Osteocyte (in vitro differentiated cells): Measurements from ENCODE around the gene NAPA. TPM values are rescaled to one million over a fixed set of nuclear protein-coding genes. Genes with fewer than 3 reads are reported as not detected.

Experiments used
- DNase-seq: peaks from one replicate; pipeline ENCODE4 v3.0.0; 2021; ENCODE audit warnings: mixed read lengths; ENCODE audit not compliant: unreplicated experiment; ENCODE audit errors: extremely low spot score
- H3K27ac Mint-ChIP-seq: one replicate; pipeline ENCODE4 v1.8.0; 2021; ENCODE audit warnings: mild to moderate bottlenecking, mixed read lengths; ENCODE audit not compliant: unreplicated experiment
- H3K27me3 Mint-ChIP-seq: one replicate; pipeline ENCODE4 v1.8.0; 2021; ENCODE audit warnings: mixed read lengths; ENCODE audit not compliant: unreplicated experiment
- H3K36me3 Mint-ChIP-seq: one replicate; pipeline ENCODE4 v1.8.0; 2021; ENCODE audit warnings: mixed read lengths; ENCODE audit not compliant: unreplicated experiment
- H3K4me1 Mint-ChIP-seq: one replicate; pipeline ENCODE4 v1.8.0; 2021; ENCODE audit warnings: mixed read lengths; ENCODE audit not compliant: unreplicated experiment
- H3K4me3 Mint-ChIP-seq: one replicate; pipeline ENCODE4 v1.8.0; 2021; ENCODE audit warnings: mild to moderate bottlenecking, moderate library complexity, mixed read lengths; ENCODE audit not compliant: unreplicated experiment
- H3K9me3 Mint-ChIP-seq: one replicate; pipeline ENCODE4 v1.8.0; 2021; ENCODE audit warnings: mixed read lengths; ENCODE audit not compliant: unreplicated experiment
- total RNA-seq: library from RNA; stranded (reverse); gene quantifications from 2 replicates; pipeline ENCODE4 v1.2.1, GENCODE V29; 2021
- TF ChIP-seq, protein P1 (sequence below): fragments of 200-600 bp; sonication (generic); IDR thresholded peaks from 2 replicates; pipeline ENCODE4 v1.5.0; 2021; ENCODE audit warnings: antibody characterized with exemption, mild to moderate bottlenecking, moderate library complexity

Gene NAPA
- total RNA-seq, 1 donor from 2014 or later = 104 TPM

DNA sequence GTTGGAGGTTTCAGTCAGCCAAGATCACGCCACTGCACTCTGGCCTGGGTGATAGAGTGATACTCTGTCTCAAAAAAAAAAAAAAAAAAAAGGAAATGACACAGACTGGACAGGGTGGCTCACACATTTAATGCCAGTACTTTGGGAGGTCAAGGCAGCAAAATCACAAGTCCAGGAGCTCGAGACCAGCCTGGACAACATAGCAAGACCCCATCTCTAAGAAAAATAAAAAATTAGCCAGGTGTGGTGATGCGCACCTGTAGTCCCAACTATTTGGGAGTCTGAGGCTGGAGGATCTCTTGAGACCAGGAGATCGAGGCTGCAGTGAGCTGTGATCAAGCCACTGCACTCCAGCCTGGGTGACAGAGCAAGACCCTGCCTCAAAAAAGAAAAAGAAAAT is 22.6 kb upstream of the NAPA start:
- Mint-ChIP-seq H3K9me3 (no peaks in the 10 kb centered on the region), H3K27ac (no peak overlapping the region), H3K36me3 (no peaks in the 10 kb centered on the region), H3K27me3 (peaks cover 18% of the 10 kb centered on the region), H3K4me3 (no peak overlapping the region), H3K4me1 (peaks cover 2% of the 10 kb centered on the region)
- TF ChIP-seq, protein P1, sequence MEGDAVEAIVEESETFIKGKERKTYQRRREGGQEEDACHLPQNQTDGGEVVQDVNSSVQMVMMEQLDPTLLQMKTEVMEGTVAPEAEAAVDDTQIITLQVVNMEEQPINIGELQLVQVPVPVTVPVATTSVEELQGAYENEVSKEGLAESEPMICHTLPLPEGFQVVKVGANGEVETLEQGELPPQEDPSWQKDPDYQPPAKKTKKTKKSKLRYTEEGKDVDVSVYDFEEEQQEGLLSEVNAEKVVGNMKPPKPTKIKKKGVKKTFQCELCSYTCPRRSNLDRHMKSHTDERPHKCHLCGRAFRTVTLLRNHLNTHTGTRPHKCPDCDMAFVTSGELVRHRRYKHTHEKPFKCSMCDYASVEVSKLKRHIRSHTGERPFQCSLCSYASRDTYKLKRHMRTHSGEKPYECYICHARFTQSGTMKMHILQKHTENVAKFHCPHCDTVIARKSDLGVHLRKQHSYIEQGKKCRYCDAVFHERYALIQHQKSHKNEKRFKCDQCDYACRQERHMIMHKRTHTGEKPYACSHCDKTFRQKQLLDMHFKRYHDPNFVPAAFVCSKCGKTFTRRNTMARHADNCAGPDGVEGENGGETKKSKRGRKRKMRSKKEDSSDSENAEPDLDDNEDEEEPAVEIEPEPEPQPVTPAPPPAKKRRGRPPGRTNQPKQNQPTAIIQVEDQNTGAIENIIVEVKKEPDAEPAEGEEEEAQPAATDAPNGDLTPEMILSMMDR = no peak
- DNase-seq = no peak

DNA sequence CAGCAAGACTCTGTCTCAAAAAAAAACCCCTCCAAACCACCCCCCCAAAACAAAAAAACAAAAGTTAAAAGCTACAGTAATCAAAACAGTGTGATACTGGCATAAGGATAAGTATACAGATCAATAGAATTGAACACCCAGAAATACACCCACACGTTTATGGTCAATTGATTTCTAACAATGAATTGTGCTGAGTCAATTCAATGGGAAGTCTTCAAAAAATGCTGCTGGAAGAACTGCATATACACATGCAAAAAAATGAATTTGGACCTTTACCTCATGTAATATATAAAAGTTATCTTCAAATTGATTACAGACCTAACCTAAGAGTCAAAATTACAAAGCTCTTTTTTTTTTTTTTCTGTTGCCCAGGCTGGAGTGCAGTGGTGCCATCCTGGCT is 19.8 kb upstream of the NAPA start:
- DNase-seq = no peak
- Mint-ChIP-seq H3K4me3 (no peak overlapping the region), H3K27ac (no peak overlapping the region), H3K9me3 (no peaks in the 10 kb centered on the region), H3K27me3 (peaks cover 18% of the 10 kb centered on the region), H3K36me3 (no peaks in the 10 kb centered on the region), H3K4me1 (no peaks in the 10 kb centered on the region)
- TF ChIP-seq, protein P1 = no peak

DNA sequence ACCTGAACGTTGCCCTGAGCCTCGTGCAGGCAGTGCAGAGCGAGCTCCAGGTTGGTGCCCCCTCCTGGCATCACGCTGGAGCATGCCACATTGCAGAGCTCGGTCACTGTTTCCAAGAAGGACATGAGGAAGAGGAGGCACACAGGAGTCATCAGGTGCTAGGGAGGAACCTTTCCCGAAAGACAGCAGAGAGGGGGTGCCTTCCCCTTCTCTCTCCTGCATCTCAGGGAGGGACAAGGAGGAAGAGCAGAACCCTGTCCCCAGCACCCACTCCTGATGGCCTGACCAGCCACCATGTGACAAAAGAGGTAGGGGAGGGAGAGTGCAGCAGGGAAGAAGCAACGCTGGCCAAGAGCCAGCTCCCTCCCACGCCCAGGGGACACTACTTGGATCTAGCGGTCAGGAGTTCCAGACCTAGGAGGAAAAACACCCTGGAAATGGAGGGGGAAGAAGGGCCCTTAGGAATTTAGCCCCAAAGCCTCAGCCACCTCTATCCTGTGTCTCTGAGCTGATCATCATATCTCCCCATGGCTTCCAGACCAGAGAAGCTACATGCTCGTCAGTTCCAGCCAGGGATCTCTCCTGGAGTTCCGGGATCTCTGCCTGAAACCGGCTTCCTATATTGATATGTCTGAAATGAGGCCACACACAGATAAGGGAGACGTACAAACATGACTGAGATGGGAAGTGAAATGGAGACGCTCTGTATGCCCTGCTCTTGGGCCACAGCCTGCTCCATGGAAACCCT is 17.0 kb upstream of the NAPA start:
- no peak for DNase-seq
- H3K36me3 Mint-ChIP-seq = no peaks in the 10 kb centered on the region

DNA sequence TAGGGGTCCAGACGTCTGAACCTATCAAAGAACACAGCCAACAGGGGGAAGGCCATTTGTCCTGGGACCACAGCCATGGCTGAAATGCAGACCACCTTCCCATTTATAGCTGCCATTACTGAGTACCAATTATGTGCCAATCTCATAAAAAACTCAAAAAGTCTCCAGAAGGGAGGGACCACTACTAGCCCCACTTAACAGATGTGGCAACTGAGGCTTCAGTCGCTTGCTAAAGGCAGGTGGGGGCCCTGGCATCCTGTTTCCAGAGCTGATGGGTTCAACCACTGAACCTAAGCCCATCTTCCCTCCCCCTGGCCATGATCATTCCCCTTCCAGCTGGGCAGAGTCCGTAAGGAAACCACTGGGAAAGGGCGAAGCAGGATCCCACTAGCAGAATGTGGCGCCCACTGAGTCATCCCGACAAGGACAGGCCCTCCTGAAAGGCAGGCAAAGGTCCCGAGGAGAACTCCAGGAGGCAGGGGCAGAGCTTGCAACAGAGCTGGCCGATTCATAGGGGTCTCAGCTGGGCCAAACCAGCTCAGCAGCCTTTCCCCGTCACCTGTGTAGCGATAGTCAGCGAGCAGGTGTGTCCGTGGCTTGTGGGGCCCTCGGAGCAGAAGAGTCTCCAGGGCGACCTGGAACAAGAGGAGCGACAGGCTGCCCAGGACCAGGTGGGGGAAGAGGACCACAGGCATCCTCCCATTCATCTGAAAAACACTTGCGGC is 14.3 kb upstream of the NAPA start:
- Mint-ChIP-seq H3K9me3 (no peaks in the 10 kb centered on the region), H3K4me1 (no peaks in the 10 kb centered on the region), H3K4me3 (no peak overlapping the region), H3K36me3 (no peaks in the 10 kb centered on the region), H3K27ac (no peak overlapping the region), H3K27me3 (peaks cover 16% of the 10 kb centered on the region)
- TF ChIP-seq, protein P1 = no peak
- no peak for DNase-seq

More for the DNA sequence above, 17.0 kb upstream of the NAPA start:
- no peaks in the 10 kb centered on the region for H3K4me1 Mint-ChIP-seq
- no peak overlapping the region for H3K27ac Mint-ChIP-seq
- no peaks in the 10 kb centered on the region for H3K9me3 Mint-ChIP-seq
- TF ChIP-seq, protein P1 = no peak
- H3K4me3 Mint-ChIP-seq = no peak overlapping the region
- H3K27me3 Mint-ChIP-seq = peaks cover 14% of the 10 kb centered on the region

GRCh38 chr19:47526798-47527197 is 11.9 kb upstream of the NAPA start:
- no peaks in the 10 kb centered on the region for H3K4me1 Mint-ChIP-seq
- H3K9me3 Mint-ChIP-seq = no peaks in the 10 kb centered on the region
- no peak overlapping the region for H3K27ac Mint-ChIP-seq
- DNase-seq = no peak
- TF ChIP-seq, protein P1 = no peak
- no peak overlapping the region for H3K4me3 Mint-ChIP-seq
- no peaks in the 10 kb centered on the region for H3K36me3 Mint-ChIP-seq
- H3K27me3 Mint-ChIP-seq = peaks cover 25% of the 10 kb centered on the region
